Sigmoid colon (tissue), 7 donors: ENCODE results near the gene ADM. TPM values are rescaled to one million over a fixed set of nuclear protein-coding genes. Genes with fewer than 3 reads are reported as not detected.

Experiments used
- DNase-seq: peaks from one replicate; pipeline ENCODE4 v3.0.0-alpha.2; 2019
- H3K27ac ChIP-seq, 4 donors: fragments of 200-600 bp; sonication (generic); one replicate each; pipeline ENCODE4 v1.5.1; 2016 to 2019; ENCODE audit warnings: mild to moderate bottlenecking in 1 of 4
- H3K27me3 ChIP-seq, 3 donors: fragments of 200-600 bp; sonication (generic); one replicate each; pipeline ENCODE4 v1.5.1; 2019; ENCODE audit warnings: mild to moderate bottlenecking in 1 of 3
- H3K36me3 ChIP-seq, 4 donors: fragments of 200-600 bp; sonication (generic); one replicate each; pipeline ENCODE4 v1.5.1; 2016 to 2019
- H3K4me1 ChIP-seq, 4 donors: fragments of 200-600 bp; sonication (generic); one replicate each; pipeline ENCODE4 v1.5.1; 2017 to 2019
- H3K4me3 ChIP-seq, 4 donors: fragments of 200-600 bp; sonication (generic); one replicate each; pipeline ENCODE4 v1.5.1; 2017 to 2019; ENCODE audit warnings: mild to moderate bottlenecking in 2 of 4, moderate library complexity in 1 of 4
- H3K9me3 ChIP-seq, 4 donors: fragments of 200-600 bp in 3 of 4; sonication (generic) in 3 of 4; one replicate each; pipeline versions ENCODE4 v1.5.1 to v1.6.1; 2013 to 2019
- EP300 ChIP-seq, 4 donors: sonication (generic); formaldehyde crosslinking; IDR thresholded peaks; one replicate each; pipeline ENCODE4 v1.6.1; 2017; ENCODE audit warnings: antibody characterized with exemption in 4 of 4
- POLR2A ChIP-seq, 2 donors: fragments of 450-650 bp; IDR thresholded peaks; one replicate each; pipeline ENCODE4 v1.6.1; 2016; ENCODE audit warnings: antibody characterized with exemption in 2 of 2, mild to moderate bottlenecking in 2 of 2, moderate library complexity in 2 of 2
- POLR2AphosphoS5 ChIP-seq, 4 donors: sonication (generic); formaldehyde crosslinking; IDR thresholded peaks; one replicate each; pipeline ENCODE4 v1.6.1; 2017; ENCODE audit warnings: antibody characterized with exemption in 4 of 4
- WGBS, 2 donors: extraction: QIAGEN DNeasy Blood & Tissue Kit; methylation state at CpG; one replicate each; pipeline ENCODE4 v1.1.7; 2013; 5-methylcytosine and 5-hydroxymethylcytosine counted together
- intact Hi-C: fragments of 100-400 bp; cut with DNase I; formaldehyde crosslinking; loops from one replicate; pipeline ENCODE4 v1.15.1; 2023
- polyA plus RNA-seq, 3 donors: library from polyadenylated mRNA; stranded (reverse); fragments of 200-250 nt; gene quantifications; one replicate each; pipeline ENCODE4 v1.2.3, GENCODE V29; 2013
- small RNA-seq, 3 donors: library from RNA; depleted of rRNA; stranded (forward); fragments of <200 nt; gene quantifications; one replicate each; pipeline ENCODE3, GENCODE V24; 2016
- total RNA-seq, 4 donors: library from RNA; depleted of rRNA; stranded (reverse); fragments of >200 nt; gene quantifications; one replicate each; pipeline ENCODE4 v1.1.0, GENCODE V29; 2016
- TF ChIP-seq, protein P1 (sequence below), 4 experiments: fragments of 450-650 bp in 3 of 4; fragments of 200-600 bp in 1 of 4; IDR thresholded peaks; one replicate each; pipeline ENCODE4 v1.5.1; 2016 to 2019; ENCODE audit warnings: antibody characterized with exemption in 4 of 4, mild to moderate bottlenecking in 3 of 4, moderate library complexity in 2 of 4
- donor health status: healthy with polysubstance abuse.
- donor health status: Bipolar disorder and iron deficiency.
- donor health status: healthy.

ADM gene
- total and polyA plus RNA-seq, 7 donors = 24.0 to 92.5 (median 61.7) TPM

DNA sequence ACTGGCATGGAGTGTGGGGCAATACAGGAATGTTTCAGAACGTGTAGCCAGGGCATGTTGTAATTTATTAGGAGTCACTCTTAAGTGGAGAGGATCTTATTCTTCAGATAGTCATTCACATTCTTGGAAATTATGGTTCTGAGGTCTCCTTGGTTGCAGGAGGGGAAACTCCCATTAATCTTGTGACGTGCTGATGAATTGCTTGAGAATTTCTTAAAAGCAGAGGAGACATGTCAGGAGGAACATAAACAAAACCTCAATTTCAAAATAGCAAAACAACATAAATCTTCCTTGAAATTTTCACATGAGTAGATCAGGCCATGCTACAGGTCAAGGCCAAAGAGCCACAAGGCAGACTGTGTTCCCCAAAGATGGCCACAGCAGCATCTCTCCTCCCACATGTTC is 50.4 kb downstream of the ADM start:
- Histone ChIP-seq H3K4me1 (peaks cover 0 to 15% (median 1%) of the 10 kb centered on the region in 4 donors), H3K9me3 (no peaks in the 10 kb centered on the region), H3K4me3 (no peak overlapping the region), H3K27ac (peak overlapping the region in 1 of 4 donors; percentile 9), H3K36me3 (no peaks in the 10 kb centered on the region), H3K27me3 (no peaks in the 10 kb centered on the region)
- TF ChIP-seq EP300 (IDR thresholded peaks at IDR 0.05) (no peak), POLR2AphosphoS5 (IDR thresholded peaks at IDR 0.05) (no peak), POLR2A (IDR thresholded peaks at IDR 0.05) (no peak)
- TF ChIP-seq, protein P1, sequence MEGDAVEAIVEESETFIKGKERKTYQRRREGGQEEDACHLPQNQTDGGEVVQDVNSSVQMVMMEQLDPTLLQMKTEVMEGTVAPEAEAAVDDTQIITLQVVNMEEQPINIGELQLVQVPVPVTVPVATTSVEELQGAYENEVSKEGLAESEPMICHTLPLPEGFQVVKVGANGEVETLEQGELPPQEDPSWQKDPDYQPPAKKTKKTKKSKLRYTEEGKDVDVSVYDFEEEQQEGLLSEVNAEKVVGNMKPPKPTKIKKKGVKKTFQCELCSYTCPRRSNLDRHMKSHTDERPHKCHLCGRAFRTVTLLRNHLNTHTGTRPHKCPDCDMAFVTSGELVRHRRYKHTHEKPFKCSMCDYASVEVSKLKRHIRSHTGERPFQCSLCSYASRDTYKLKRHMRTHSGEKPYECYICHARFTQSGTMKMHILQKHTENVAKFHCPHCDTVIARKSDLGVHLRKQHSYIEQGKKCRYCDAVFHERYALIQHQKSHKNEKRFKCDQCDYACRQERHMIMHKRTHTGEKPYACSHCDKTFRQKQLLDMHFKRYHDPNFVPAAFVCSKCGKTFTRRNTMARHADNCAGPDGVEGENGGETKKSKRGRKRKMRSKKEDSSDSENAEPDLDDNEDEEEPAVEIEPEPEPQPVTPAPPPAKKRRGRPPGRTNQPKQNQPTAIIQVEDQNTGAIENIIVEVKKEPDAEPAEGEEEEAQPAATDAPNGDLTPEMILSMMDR (IDR thresholded peaks at IDR 0.05) = no peak
- WGBS, 2 donors = 26 to 33% methylated on average over 2 of the region's 2 CpGs
- DNase-seq = no peak
- intact Hi-C loops = no loop called here

DNA sequence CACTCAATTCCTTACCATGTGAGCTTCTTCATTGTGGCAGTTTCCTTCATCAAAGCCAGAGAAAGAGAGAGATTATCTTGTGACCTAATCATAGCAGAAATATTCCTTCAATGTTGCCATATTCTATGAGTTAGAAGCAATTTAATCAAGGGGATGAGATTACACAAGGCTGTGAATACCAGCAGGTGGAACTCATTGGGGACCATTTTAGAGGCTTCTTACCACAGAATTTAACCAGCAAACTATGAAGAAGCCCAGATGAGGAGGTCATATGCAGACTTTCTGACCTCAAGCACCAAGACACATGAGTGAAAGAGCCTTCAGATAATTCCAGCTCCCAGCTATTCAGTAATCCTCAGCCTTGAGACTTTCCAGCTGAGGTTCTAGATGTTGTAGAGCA is 51.3 kb downstream of the ADM start:
- Histone ChIP-seq H3K27me3 (no peaks in the 10 kb centered on the region), H3K4me3 (no peak overlapping the region), H3K9me3 (no peaks in the 10 kb centered on the region), H3K27ac (no peak overlapping the region), H3K4me1 (peaks cover 0 to 14% (median 1%) of the 10 kb centered on the region in 4 donors), H3K36me3 (no peaks in the 10 kb centered on the region)
- no peak for DNase-seq
- TF ChIP-seq POLR2AphosphoS5 (IDR thresholded peaks at IDR 0.05) = no peak
- TF ChIP-seq POLR2A (IDR thresholded peaks at IDR 0.05) = no peak
- TF ChIP-seq EP300 (IDR thresholded peaks at IDR 0.05) = no peak
- TF ChIP-seq, protein P1 (IDR thresholded peaks at IDR 0.05) = no peak
- intact Hi-C loops = no loop called here

Small RNAs within 50 kb of the gene (small RNA-seq; reads per million reads assigned to genes)
- gene AC080023.2 = 0 reads per million in 3 donors

Other genes with a start within 250 kb of the ADM start
- gene SBF2, start 10.9 kb upstream of the ADM start, total RNA-seq = 10 to 100 TPM; 47.1 to 67.5 (median 59.5) TPM
- gene SBF2, start 10.9 kb upstream of the ADM start, polyA plus RNA-seq = 10 to 100 TPM in 2 of 3 donors, 1 to 10 TPM in 1; 9.5 to 14.4 (median 12.0) TPM
- 1 to 10 TPM; 4.3 to 6.4 (median 4.8) TPM for gene AMPD3, start 150.2 kb downstream of the ADM start, total RNA-seq
- 1 to 10 TPM; 4.2 to 8.1 (median 5.1) TPM for gene AMPD3, start 150.2 kb downstream of the ADM start, polyA plus RNA-seq
- 10 to 100 TPM; 19.7 to 30.3 (median 26.5) TPM for gene RNF141, start 236.1 kb downstream of the ADM start, total RNA-seq
- 10 to 100 TPM; 13.1 to 22.8 (median 21.3) TPM for gene RNF141, start 236.1 kb downstream of the ADM start, polyA plus RNA-seq